HG02588 (cell line): ENCODE measurements around the gene IGFBP2.
"Not testable (repeated sequence)": the region's sequence is repeated elsewhere in the genome, so short reads cannot be mapped to it uniquely, and the experiment has no call there.

Experiments
- ATAC-seq: cut with Tn5 transposase; IDR thresholded peaks from one replicate; pipeline ENCODE4 v1.9.1; 2021; ENCODE audit warnings: mild to moderate bottlenecking, moderate library complexity; ENCODE audit not compliant: unreplicated experiment

The IGFBP2 gene, protein sequence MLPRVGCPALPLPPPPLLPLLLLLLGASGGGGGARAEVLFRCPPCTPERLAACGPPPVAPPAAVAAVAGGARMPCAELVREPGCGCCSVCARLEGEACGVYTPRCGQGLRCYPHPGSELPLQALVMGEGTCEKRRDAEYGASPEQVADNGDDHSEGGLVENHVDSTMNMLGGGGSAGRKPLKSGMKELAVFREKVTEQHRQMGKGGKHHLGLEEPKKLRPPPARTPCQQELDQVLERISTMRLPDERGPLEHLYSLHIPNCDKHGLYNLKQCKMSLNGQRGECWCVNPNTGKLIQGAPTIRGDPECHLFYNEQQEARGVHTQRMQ

DNA sequence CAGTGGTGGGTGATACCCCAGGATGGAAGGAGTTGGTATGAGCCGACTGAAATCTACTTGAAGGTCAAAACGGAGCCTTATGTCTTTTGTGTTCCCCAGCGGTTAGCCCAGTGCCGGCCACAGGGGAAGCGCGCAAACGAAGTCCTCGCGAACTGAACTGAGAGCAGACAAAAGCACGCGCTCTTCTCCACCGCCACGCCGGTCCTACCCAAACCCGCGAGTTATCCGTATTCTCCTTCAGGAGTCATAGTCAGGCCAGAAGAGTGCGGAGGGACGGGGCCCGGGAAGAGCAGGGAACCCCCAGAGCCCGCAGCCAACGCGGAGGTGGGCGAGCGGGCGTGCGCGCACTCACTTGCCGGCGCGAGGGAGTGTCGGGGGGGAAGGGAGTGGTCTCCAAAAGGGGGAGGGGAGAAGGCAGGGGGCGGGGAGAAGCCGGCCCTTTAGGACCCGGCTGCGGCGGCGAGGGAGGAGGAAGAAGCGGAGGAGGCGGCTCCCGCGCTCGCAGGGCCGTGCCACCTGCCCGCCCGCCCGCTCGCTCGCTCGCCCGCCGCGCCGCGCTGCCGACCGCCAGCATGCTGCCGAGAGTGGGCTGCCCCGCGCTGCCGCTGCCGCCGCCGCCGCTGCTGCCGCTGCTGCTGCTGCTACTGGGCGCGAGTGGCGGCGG is at the start of gene IGFBP2:
Gene IGFBP2 (plus strand): TSS at position 469 of the 664 bp plus-strand sequence. CDS start 104 bp downstream, at position 573.
- ATAC-seq = no peak

DNA sequence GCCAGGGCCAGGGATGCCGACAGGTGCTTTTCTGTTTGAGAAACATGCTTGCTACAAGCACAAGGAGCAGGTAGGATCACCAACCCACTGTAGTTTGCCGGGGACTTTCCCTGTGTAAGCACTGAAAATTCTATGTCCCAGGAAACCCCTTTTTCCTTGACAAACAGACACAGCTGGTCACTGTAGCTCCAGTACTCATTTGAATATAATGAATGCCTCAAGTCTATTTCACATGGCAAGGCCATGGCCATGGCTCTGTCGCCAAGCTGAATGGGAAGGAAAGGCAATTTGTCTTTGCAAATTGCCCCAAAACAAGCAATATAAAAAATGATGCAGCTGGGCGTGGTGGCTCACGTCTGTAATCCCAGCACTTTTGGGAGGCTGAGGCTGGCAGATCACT is 49.6 kb upstream of the IGFBP2 start:
- no peak for ATAC-seq

DNA sequence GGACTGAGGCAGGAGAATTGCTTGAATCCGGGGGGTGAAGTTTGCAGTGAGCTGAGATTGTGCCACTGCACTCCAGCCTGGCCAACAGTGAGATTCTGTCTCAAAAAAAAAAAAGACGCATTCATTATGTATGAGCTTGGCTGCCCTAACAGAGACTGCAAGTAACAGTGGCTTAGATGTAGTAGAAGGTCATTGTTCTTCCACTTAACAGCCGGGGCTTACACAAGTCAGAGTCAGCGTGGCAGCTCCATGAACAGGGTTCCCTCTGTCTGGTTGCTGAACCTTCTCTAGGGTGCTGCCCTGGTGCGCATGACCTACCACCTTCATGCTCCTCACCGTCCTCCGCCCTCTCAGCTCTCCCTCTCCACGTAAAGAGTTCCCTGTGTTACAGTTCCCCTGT is 49.1 kb upstream of the IGFBP2 start:
- no peak for ATAC-seq

DNA sequence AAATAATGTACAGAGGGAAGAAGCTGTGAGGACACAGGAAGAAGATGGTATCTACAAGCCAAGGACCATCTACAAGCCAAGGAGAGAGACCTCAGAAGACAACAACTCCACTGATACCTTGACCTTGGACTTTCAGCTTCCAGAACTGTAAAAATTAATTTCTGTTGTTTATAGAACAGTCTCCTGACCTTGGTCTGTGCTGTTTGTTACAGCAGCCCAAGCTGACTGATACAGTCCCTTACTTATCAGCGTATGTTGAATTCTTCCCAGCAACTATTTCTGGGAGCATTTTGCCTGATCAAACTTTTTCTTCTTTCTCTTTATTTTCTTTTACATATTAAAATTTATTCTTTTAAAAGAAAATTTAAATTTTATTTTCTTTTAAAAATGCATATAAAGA is 47.8 kb upstream of the IGFBP2 start:
- ATAC-seq = no peak

DNA sequence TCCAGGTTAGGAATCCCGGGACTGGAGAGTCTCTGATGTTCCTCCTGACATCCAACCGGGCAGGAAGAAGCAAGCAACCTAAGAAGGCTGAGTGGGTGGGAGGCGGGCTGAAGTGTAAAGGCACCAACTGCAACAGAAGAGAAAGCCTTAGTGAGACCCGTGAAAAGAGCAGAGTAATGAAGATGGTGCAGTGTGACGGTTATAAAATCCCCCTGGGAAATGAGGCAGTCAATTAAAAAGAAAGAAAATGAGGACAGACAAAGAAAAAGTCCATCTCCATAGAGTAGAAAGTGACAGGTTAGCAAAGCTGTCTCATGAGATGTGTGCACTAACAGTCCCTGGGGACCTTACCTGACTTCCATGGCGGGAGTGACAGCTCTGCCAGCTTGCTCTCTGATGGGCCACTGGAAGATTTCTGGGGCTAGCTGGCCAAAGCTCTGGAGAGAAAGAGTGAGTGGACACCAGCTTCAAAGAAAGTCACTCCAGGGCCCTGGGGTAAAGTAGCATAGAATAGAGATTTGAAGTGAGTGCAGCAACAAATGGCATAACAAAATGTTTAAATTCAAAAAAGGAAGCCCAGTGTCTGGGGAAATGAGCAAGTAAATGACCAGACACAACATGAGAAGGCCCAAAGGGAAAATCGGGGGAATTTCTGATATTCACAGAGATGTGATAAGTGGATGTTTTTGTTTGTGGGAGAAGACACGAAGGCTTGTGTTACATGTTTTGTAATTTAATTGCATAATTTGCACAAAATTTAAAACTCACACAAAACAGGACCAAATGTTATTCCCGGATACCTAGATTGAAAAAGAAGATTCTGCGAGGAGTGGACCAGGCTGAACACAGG is 44.1 kb upstream of the IGFBP2 start:
- ATAC-seq = no peak

DNA sequence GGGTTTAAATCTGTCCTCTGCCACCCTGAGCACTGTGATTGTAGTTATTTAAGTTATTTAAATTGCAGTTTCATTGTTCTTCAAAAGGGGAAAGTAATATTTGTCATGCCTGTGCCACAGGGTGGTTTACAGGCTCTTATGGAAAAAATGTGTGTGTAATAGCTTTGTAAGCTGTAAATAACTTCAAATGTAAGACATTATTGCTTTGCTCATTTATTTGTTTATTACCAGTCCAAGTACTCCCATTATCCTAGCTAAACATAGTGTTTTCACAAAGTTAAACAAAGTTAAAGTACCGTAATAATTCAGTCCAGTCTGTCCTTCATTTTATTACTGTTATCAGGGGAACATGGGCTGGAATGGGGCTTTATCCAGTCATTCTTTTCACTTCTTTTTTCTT is 43.4 kb upstream of the IGFBP2 start:
- no peak for ATAC-seq

DNA sequence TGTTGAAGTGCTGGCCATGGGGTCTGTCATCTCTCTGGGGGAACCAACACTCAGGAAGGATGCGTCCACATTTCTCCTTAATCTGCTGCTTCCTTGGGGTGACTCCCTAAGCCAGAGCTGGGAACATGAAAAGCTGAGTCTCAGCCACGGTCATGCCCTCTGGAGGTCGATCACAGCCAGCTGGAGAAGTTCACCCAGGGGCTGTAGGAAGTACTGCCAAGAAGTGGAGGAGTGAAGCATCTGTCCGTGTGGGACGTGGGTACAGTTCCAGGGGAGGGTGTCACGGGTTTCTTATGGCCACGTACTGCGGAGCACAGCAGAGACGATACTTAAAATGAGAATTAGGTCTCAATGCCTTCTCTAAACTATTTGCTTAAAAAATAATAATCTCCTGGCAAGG is 42.4 kb upstream of the IGFBP2 start:
- no peak for ATAC-seq

DNA sequence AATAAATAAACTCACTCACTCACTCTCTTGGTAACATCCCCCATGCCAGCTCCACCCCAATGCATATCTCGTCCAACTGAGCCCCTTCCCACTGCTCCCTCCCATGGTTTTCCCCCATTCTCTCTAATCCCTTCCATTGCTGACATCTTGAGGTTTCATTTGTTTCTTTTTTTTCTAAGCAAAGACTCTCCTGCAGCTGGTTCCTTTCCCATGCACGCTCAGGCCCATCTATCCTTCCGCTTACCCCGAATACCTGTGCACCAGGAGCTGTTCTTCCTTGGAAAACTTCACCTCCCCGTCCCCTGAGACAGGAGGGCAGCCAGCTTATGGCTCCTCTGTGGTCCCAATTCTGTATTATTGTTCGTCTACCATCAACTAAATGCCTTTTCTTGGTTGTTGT is 41.7 kb upstream of the IGFBP2 start:
- no peak for ATAC-seq

DNA sequence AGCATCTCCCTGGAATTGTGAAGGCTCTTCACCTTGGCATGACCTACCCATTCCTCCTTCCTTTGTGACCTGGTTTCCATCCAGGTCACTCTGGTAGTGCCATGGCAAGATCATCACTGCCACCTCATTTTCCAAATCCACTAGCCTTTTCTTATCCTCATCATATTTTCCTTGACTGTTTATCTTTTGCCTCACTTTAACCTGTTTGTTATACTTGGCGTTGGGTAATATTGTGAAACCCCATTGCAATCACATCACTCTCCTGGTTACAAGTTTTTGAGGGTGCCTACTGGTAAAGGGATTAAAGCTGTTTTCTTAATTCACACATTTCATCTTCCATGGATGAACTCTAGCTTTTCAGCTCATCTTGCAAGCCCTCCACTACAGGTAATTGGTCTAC is 39.1 kb upstream of the IGFBP2 start:
- no peak for ATAC-seq

DNA sequence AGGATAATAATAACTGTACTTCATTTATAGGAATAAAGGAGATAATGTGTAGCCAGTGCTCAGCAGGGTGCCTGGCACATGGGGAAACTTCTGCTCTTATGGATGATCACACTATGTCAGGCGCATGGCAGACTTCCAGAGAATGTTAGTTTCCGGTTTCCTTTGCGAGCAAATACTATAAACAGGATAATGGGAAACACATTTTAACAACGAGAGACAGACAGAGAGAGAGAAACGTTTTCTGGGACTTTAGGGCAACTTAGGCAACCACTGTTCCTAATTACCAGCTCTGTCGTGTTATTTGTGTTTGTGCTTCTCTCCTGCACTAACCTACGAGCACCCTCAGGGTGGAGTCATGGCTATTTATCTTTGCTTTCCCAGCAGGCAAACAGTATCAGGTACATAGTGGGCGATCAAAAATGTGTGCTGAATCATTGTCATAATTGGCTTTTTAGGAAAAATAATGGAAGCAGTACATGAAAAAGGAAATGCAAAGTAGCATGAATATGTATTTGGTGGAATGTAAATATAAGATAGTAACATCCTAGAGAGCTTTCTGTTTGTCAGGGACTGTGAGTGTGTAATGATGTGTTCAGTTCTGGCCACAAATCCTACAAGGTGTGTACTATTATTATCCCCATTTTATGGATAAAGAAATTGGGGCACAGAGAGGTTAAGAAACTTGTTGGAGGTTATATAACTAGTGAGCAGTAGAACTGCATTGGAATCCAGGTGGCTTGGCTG is 36.8 kb upstream of the IGFBP2 start:
- no peak for ATAC-seq

DNA sequence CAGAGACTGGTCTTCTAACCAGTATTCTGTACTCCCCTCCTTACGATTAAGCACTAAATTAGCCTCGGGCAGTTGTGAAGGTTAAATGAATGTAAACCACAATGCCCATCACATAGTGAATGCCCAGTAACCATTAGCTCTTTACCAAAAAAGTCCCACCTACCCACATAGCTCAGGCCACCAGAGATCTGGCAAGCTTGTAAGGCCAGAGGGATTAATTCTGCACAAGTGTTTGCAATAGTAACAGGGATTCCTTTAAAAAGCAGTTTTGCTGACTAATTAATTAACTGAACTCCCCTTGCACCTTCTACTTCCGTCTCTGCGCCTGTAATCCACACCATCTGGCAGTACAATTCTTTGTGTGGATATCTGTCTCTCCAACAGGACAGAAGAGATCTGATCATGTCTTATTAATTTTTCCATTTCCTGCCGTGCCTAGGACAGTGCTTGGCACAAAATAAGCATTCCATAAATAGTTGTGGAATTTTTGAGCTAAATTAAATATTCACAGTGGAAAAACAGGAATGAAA is 36.2 kb upstream of the IGFBP2 start:
- ATAC-seq = no peak

DNA sequence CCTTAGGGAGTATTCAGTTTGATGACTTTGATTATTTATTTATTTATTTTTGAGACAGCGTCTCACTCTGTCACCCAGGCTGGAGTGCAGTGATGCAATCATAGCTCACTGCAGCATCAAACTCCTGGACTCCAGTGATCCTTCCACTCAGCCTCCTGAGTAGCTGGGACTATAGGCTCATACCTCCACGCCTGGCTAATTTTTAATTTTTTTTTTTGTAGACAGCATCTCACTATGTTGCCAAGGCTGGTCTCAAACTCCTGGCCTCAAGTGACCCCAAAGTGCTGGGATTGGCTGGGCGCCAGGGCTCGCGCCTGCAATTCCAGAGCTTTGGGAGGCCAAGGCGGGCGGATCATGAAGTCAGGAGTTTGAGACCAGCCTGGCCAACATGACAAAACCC is 35.4 kb upstream of the IGFBP2 start:
- ATAC-seq = not testable (repeated sequence)

DNA sequence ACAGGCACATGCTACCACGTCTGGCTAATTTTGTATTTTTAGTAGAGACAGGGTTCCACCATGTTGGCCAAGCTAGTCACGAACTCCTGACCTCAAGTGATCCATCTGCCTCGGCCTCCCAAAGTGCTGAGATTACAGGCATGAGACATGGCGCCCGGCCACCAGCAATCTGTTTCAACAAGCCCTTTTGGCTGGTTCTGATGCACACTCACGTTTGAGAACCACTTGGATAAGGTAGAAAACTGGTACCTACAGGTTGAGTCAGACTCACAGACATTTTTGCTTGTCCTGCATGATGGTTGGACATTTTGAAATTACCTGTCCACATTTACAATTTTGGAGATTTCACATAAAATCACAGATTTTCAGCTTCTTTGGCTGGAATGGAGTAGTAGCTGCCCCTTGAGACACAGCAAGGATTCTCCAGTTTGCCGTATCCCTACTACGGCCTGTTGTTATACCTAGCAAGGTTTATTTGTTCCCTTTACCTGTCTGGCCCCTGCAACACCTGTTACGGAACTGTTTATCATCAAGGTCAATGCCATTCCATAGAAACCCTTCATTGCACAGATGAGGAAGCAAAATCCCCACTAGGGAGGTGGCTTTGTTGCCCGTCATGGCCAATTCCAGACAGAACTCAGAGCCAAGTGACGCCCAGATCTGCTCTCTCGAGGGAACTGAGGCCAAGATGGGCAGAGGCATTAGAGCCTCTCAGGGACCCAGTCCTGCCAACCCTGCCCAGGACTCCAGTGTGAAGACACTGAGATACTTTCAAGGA is 31.4 kb upstream of the IGFBP2 start:
- no peak for ATAC-seq

DNA sequence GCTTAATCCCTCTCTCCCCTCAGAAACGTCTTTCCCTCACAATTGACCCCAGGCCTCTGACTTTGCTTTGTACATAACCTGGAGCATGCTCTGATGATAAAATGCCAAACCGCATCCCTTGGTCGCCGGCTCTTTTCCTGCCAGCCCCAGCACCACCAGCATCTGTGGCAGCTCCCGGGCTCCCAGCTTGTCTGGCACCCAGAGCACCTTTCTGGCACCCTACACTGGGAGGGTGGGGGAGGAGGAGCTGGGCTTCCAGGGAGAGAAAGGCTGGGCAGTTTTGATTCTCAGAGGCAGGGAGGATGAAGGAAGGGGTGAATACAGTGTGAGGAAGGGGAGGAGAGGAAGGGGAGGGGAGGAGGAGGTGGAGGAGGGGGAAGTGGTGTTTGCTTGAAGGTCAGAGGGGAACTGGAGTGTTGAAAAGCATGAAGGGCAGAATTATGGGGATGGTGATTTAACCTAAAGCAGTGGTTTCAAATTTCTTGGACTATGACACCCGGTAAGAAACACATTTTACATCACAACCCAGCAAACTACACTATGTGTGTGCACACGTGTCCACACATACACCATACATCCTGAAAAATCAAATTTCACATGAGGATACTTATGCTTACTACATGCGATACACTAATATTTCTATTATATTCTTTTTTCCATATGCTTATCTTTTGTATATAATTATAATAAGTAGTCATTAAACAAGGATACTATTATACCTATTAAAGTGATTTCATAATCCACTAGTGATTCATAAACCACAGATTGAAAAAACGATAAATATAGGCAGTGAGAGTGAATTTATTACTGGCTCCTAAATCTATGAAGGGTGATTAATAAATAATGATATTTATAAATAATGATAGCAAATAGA is 30.0 kb upstream of the IGFBP2 start:
- no peak for ATAC-seq

DNA sequence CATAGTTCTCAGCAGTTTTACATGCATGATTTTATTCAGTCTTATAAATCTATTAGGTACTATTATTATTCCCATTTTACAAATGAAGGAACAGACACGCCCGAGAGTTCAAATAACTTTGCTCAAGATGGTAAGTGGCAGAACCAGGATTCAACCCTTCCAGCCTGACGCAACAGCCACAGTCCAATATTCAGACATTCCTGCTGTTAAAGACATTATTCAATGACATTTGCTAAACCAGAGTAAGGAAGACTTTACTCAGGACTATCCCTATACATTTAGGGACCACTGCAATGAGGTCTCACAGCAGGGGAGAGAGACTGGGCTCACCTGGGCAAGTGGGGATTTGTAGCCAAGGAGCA is 29.4 kb upstream of the IGFBP2 start:
- ATAC-seq = no peak

DNA sequence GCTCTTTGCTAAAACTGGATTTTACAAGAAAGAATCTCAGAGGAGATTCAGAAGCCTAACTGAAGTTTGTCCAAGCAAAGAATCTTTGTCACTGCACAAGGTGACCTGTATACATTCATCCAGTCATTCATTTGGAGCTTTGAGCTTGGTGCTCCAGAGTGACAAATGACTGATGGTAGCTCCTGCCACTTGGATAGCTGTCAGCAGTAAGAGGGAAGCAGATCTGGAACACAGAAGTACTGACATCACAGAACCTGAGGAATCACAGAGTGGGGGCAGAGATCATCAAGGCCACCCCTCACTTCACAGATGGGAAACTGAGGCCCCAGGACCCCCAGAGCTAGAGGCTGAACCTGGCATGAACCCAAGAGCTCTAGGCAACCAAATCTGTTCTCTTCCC is 28.8 kb upstream of the IGFBP2 start:
- no peak for ATAC-seq

DNA sequence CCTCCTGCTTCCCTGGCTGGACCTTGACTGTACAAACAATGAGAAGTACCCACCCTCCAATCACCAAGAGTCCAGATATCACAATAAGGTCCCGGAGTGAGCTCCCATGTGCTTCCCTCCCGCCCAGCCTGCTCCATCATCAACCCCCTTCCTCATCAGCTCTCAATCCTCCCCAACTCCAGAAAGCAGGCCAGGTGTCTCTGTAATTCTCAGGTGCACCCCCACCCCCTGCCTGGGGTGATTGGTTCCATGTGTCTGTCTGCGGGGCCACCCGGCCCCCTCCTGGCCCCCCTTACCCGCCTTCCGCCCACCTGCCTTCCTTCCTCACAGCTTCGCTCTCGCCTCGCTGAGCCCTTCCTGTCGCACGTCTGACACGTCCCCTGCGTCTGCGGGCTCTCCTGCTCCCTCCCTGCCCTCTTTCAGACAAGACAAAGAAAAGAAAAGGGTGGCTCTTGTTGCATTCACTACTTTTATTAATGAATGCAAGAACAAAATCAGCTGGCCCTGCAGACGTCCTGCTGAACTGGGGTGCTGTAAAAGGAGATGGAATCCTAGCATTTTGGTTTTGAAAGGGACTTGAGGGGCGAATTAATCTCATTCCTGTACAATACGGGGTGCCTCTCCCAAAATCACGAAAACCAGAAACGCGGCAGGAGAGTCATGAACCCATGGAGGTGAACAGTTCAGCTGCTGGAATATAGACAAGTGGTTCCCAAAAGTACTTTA is 26.5 kb upstream of the IGFBP2 start:
- peak; percentile 87 for ATAC-seq

DNA sequence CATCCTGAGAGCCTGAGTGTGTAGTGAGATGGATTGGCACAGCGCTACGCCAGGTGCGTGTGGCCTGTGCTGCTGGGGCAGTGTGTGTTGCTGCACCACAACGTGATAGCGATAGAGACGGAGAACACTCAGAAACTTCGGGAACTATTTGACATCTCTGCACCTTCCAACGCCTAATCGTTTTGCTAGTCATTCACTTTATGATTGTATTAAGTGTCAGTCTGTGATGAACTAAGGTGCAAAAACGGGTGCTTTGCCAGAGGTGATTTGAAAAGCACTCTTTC is 26.0 kb upstream of the IGFBP2 start:
- ATAC-seq = no peak

DNA sequence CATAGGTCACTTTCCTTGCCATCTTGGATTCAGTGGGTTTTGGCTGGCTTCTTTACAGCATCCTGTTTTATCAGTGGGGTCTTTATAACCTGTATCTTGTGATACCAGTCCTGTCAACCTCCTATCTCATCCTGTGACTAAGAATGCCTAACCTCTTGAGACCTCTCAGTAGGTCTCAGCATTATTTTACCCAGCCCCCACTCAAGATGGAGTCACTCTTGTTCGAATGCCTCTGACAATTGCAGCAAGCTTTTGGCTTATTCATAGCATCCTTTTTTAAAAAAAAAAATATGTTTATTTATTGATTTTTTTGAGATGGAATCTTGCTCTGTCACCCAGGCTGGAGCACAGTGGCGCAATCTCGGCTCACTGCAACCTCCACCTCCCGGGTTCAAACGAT is 24.7 kb upstream of the IGFBP2 start:
- ATAC-seq = no peak
